B cell (primary cell): ENCODE data around the gene MYO5C.

Experiments
- CTCF ChIP-seq: fragments of 200-600 bp; IDR thresholded peaks from one replicate; pipeline ENCODE4 v1.8.0; 2022; ENCODE audit warnings: antibody characterized with exemption, mild to moderate bottlenecking
- EZH2 ChIP-seq: IDR thresholded peaks from 2 replicates; pipeline ENCODE4 v1.6.1; 2012; ENCODE audit warnings: borderline replicate concordance, low read depth, mild to moderate bottlenecking, moderate library complexity, low read length; ENCODE audit not compliant: insufficient read depth, poor library complexity, severe bottlenecking

GRCh38 chr15:52193321-52193720, 102.3 kb downstream of the MYO5C start:
- TF ChIP-seq EZH2 (no peak), CTCF (no peak)
